Colonic mucosa (tissue), 4 donors: Measurements from ENCODE around the gene TENM3. TPM values are rescaled to one million over a fixed set of nuclear protein-coding genes. Genes with fewer than 3 reads are reported as not detected.

ENCODE experiments used
- DNase-seq: peaks from one replicate; pipeline ENCODE4 v3.0.0-alpha.2; 2020
- H3K27ac ChIP-seq: fragments of 200-600 bp; one replicate; pipeline ENCODE4 v1.8.0; 2021
- H3K27me3 ChIP-seq: fragments of 200-600 bp; one replicate; pipeline ENCODE4 v1.8.0; 2021
- H3K36me3 ChIP-seq: fragments of 200-600 bp; one replicate; pipeline ENCODE4 v1.8.0; 2021
- H3K4me1 ChIP-seq: fragments of 200-600 bp; one replicate; pipeline ENCODE4 v1.8.0; 2021; ENCODE audit warnings: mild to moderate bottlenecking
- H3K4me3 ChIP-seq: fragments of 200-600 bp; one replicate; pipeline ENCODE4 v1.8.0; 2021
- H3K9ac ChIP-seq, 2 donors: one replicate each; pipeline ENCODE4 v1.7.0; 2013; ENCODE audit warnings: control low read depth in 2 of 2, low read depth in 2 of 2, low read length in 2 of 2
- H3K9me3 ChIP-seq: fragments of 200-600 bp; one replicate; pipeline ENCODE4 v1.8.0; 2021
- intact Hi-C: fragments of 100-400 bp; cut with DNase I; formaldehyde crosslinking; loops from one replicate; pipeline ENCODE4 v1.14.1; 2022
- total RNA-seq, 2 donors: library from RNA; stranded (reverse); fragmentation: NEBNext Ultra II Directional in 1 of 2; extraction: Animal tissue kit (Norgen Biotek cat#: 25700) in 1 of 2; gene quantifications; one replicate each; pipeline ENCODE4 v1.2.1, GENCODE V29; 2021
- TF ChIP-seq, protein P1 (sequence below): fragments of 200-600 bp; IDR thresholded peaks from one replicate; pipeline ENCODE4 v1.8.0; 2022; ENCODE audit warnings: antibody characterized with exemption, mild to moderate bottlenecking
- donor health status: healthy.
- donor health status: DM: no; HTN: no; CAD: no.
- donor health status: DM: no; HTN: no; CAD: no.

TENM3 gene
- total RNA-seq, 2 donors from 2014 or later: 0.32 to 1.6 TPM

DNA sequence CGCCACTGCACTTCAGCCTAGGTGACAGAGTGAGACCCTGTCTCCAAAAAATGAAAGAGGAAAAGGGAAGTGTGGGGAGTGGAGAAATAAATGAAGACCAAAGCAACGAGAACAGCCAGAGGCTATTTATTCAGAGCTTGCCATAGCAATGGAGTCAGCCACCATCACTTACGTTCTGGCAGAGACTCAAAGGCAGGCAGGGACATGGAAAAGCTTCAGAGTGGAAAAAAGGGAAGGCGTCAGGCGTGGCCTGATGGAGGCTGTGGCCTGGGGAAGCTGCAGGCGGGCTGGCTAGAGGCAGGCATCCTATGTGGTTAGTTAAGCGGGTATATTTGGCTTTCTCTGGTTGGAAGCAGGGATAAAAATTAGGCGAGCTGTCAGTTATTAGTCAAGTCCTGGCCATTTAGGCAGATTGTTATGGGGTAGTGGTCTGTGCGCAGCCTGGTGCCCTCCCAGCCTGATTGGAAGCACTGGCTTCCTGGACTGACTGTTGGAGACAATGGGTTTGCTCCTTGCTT, 600.7 kb downstream of the TENM3 start:
- no peak overlapping the region for H3K9ac ChIP-seq
- no peak overlapping the region for H3K27ac ChIP-seq
- H3K36me3 ChIP-seq: no peaks in the 10 kb centered on the region
- no peak for DNase-seq
- intact Hi-C loops: no loop called here
- H3K27me3 ChIP-seq: no peaks in the 10 kb centered on the region
- no peaks in the 10 kb centered on the region for H3K4me1 ChIP-seq
- no peaks in the 10 kb centered on the region for H3K9me3 ChIP-seq
- TF ChIP-seq, protein P1, sequence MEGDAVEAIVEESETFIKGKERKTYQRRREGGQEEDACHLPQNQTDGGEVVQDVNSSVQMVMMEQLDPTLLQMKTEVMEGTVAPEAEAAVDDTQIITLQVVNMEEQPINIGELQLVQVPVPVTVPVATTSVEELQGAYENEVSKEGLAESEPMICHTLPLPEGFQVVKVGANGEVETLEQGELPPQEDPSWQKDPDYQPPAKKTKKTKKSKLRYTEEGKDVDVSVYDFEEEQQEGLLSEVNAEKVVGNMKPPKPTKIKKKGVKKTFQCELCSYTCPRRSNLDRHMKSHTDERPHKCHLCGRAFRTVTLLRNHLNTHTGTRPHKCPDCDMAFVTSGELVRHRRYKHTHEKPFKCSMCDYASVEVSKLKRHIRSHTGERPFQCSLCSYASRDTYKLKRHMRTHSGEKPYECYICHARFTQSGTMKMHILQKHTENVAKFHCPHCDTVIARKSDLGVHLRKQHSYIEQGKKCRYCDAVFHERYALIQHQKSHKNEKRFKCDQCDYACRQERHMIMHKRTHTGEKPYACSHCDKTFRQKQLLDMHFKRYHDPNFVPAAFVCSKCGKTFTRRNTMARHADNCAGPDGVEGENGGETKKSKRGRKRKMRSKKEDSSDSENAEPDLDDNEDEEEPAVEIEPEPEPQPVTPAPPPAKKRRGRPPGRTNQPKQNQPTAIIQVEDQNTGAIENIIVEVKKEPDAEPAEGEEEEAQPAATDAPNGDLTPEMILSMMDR: no peak
- H3K4me3 ChIP-seq: no peak overlapping the region

DNA sequence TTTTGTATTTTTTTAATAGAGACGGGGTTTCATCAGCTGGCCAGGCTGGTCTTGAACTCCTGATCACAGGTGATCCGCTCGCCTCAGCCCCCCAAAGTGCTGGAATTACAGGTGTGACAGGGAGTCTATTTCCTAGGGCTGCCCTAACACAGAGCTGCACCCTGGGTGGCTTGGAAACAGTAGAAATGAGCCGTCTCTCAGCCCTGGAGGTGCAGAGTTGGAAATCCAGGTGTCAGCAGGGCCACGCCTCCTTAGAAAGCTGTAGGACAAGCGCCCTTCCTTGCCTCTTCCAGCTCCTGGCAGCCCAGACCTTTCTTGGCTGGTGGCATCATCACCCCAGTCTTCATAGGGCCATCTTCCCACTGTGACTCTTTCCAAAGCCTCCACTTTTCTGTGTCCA, 602.4 kb downstream of the TENM3 start:
- Histone ChIP-seq H3K4me1 (no peaks in the 10 kb centered on the region), H3K27ac (no peak overlapping the region), H3K9me3 (no peaks in the 10 kb centered on the region), H3K9ac (no peak overlapping the region), H3K36me3 (no peaks in the 10 kb centered on the region), H3K4me3 (no peak overlapping the region), H3K27me3 (no peaks in the 10 kb centered on the region)
- DNase-seq: no peak
- intact Hi-C loops: no loop called here
- TF ChIP-seq, protein P1: no peak

DNA sequence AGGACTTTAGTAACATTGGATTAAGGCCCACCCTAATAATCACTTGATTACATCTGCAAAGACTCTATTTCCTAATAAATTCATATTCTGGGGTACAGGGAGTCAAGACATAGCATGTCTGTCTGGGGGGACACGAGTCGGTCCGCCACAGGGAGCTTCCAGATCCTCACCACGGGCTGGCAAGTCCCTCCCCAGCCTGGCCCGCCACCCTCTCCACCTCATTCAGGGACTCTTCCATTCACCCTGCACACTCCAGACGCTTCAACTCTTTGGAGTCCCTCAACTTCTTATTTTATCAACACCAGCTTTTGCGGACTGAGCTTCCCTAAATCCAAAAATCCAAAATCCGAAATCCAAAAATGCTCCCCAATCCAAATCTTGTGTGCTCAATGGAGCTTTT, 602.8 kb downstream of the TENM3 start:
- H3K4me1 ChIP-seq: no peaks in the 10 kb centered on the region
- TF ChIP-seq, protein P1: no peak
- no peaks in the 10 kb centered on the region for H3K27me3 ChIP-seq
- H3K9me3 ChIP-seq: no peaks in the 10 kb centered on the region
- H3K27ac ChIP-seq: no peak overlapping the region
- intact Hi-C loops: no loop called here
- H3K4me3 ChIP-seq: no peak overlapping the region
- H3K36me3 ChIP-seq: no peaks in the 10 kb centered on the region
- no peak overlapping the region for H3K9ac ChIP-seq
- no peak for DNase-seq

DNA sequence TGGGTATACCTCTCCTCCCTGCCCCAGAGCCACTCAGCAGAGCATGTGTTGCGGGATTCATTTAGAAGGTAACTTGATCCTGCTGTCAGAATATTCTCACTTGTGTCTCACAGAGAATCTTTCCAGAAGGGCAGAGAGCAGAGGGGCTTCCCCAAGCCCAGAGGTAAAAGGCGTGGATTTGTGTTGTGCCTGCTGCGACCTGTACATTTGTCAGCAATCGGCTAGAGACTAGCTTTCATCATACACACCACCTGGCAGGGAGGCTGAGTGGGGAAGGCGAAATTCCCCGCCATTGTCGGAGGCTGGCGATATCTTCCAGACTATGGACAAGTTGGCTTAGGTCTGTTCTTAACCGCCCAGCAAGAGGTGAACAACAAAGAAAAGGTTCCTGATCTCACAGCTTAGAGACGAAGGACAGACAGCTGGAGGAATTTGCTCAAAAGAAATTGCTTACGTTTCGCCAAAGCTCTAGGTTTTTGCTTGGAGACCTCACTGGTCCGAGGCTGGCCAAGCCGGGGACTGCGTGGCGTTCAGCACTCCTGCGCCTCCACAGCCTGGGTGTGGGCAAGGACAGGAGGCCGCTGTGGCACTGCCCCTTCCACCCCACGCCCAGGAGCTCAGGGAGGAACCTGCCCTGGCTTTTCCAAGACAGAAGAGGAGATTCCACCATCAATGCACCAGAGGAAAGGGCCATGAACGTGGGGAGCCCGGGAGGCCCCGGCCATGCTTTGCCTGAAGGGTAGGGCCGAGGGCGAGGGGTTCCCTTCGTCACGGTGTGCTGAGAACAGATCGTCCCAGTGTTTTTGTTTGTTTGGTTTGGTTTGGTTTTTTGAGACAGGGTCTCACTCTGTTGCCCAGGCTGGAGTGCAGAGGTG, 604.6 kb downstream of the TENM3 start:
- Histone ChIP-seq H3K4me3 (no peak overlapping the region), H3K27ac (no peak overlapping the region), H3K4me1 (no peaks in the 10 kb centered on the region), H3K27me3 (no peaks in the 10 kb centered on the region), H3K9ac (no peak overlapping the region), H3K9me3 (no peaks in the 10 kb centered on the region), H3K36me3 (no peaks in the 10 kb centered on the region)
- intact Hi-C loops: no loop called here
- DNase-seq: no peak
- TF ChIP-seq, protein P1: no peak

DNA sequence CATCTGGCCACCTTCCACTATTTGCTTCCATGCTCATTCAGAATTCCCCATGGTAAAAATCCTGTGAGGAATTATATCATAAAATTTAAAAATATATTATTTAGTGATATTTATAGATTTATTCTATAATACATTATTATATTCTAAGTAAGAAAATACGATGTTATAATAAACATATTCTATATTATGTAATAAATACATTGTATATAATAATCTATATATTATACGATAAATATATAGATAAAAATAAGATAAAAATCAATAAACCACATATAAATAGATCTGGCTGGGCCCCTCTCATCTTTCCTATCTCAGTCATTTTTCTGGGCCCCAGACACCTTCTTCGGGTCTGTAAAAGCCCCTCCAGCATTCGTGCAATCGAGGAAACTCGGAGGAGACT, 605.5 kb downstream of the TENM3 start:
- intact Hi-C loops: no loop called here
- no peak for DNase-seq
- H3K27ac ChIP-seq: no peak overlapping the region
- H3K4me3 ChIP-seq: no peak overlapping the region
- no peaks in the 10 kb centered on the region for H3K27me3 ChIP-seq
- no peaks in the 10 kb centered on the region for H3K36me3 ChIP-seq
- TF ChIP-seq, protein P1: no peak
- no peaks in the 10 kb centered on the region for H3K9me3 ChIP-seq
- H3K9ac ChIP-seq: no peak overlapping the region
- no peaks in the 10 kb centered on the region for H3K4me1 ChIP-seq
